ENCODE results near the gene ZMYM2. TPM values are rescaled to one million over a fixed set of nuclear protein-coding genes. Genes with fewer than 3 reads are reported as not detected.

The ZMYM2 gene
- total RNA-seq, 4 donors from 2014 or later = 54.7 to 175 (median 98.3) TPM

Other genes with a start within 250 kb of the ZMYM2 start
- 100 to 1,000 TPM in 1 of 4 donors, 10 to 100 TPM in 3; 58.8 to 110 (median 75.5) TPM for gene PSPC1, start 175.8 kb upstream of the ZMYM2 start, total RNA-seq
- 10 to 100 TPM in 3 of 4 donors, 1 to 10 TPM in 1; 6.7 to 39.5 (median 25.4) TPM for gene ZMYM5, start 95.1 kb upstream of the ZMYM2 start, total RNA-seq
- gene GJA3, start 202.3 kb downstream of the ZMYM2 start, total RNA-seq = under 1 TPM in 2 of 4 donors, not detected in 2; 0.07 to 0.37 TPM
- gene GJB2, start 234.2 kb downstream of the ZMYM2 start, total RNA-seq = 1 to 10 TPM in 2 of 4 donors, not detected in 2; 1.2 to 2.5 TPM

All from uterus (tissue), 4 donors.